B cell (primary cell): ENCODE results near the gene OXSM.

ENCODE experiments used
- CTCF ChIP-seq: fragments of 200-600 bp; IDR thresholded peaks from one replicate; pipeline ENCODE4 v1.8.0; 2022; ENCODE audit warnings: antibody characterized with exemption, mild to moderate bottlenecking
- EZH2 ChIP-seq: IDR thresholded peaks from 2 replicates; pipeline ENCODE4 v1.6.1; 2012; ENCODE audit warnings: borderline replicate concordance, low read depth, mild to moderate bottlenecking, moderate library complexity, low read length; ENCODE audit not compliant: insufficient read depth, poor library complexity, severe bottlenecking

- no peak for TF ChIP-seq CTCF
- TF ChIP-seq EZH2, result no peak
These were observed 47.1 kb downstream of the OXSM start for GRCh38 chr3:25837038-25837437.
